HCT116 (cell line): ENCODE measurements around the gene DOC2A. TPM values are rescaled to one million over a fixed set of nuclear protein-coding genes. Genes with fewer than 3 reads are reported as not detected.

Experiments used
- ATAC-seq: fragments of 200-7000 bp; cut with Tn5 transposase; 2 replicates; pipeline ENCODE4 v1.9.1; 2020; ENCODE audit warnings: mild to moderate bottlenecking, moderate library complexity
- BruUV-seq: library from RNA; stranded (reverse); fragments of 400-500 nt; replicated peaks from 2 replicates; lab custom pipeline; 2021; lab: Mats Ljungman, UMichigan
- CTCF ChIA-PET: fragments of 300-600 bp; sonication (Branson Sonifier 250); formaldehyde crosslinking; loops from one replicate; lab custom pipeline; 2021; ENCODE audit warnings: antibody characterized with exemption; lab: Charles Lee
- POLR2A ChIA-PET: fragments of 300-600, 350-600 bp; sonication (Branson Sonifier 250); formaldehyde crosslinking; loops from one replicate; lab custom pipeline; 2021; ENCODE audit warnings: antibody characterized with exemption; lab: Charles Lee
- RAD21 ChIA-PET, 2 experiments: fragments of 300-600 bp; sonication (Branson Sonifier 250); formaldehyde crosslinking; loops; one replicate each; lab custom pipeline; 2023; ENCODE audit warnings: low total read pairs in 2 of 2; ENCODE audit not compliant: uncharacterized antibody in 2 of 2, unreplicated experiment in 2 of 2, low non-redundant PET in 1 of 2; lab: Charles Lee
- DNase-seq: peaks from one replicate; pipeline ENCODE4 v3.0.0-alpha.2; 2010; ENCODE audit warnings: low read depth, low spot score
- H2AFZ ChIP-seq: fragments of 200-600 bp; shearing (Covaris generic), sonication (generic); 2 replicates; pipeline ENCODE4 v1.6.1; 2017; ENCODE audit warnings: low read depth, mixed run types, mixed read lengths, antibody characterized with exemption, low read length; ENCODE audit not compliant: poor library complexity, severe bottlenecking
- H3K27ac ChIP-seq: 2 replicates; pipeline ENCODE4 v1.5.1; 2012; ENCODE audit warnings: low read depth, low read length
- H3K27me3 ChIP-seq: fragments of 200-600 bp; sonication (generic); 2 replicates; pipeline ENCODE4 v1.6.1; 2016; ENCODE audit warnings: mixed run types, low read length, mixed read lengths; ENCODE audit not compliant: insufficient read depth
- H3K36me3 ChIP-seq, 2 experiments: fragments of 200-500 bp in 1 of 2; fragments of 200-600 bp in 1 of 2; sonication (Bioruptor generic) in 1 of 2; sonication (generic) in 1 of 2; 2 replicates each; pipeline versions ENCODE4 v1.5.1 to v1.6.1; 2014 to 2016; ENCODE audit warnings: low read length in 2 of 2, inconsistent platforms in 1 of 2, mixed read lengths in 1 of 2, mixed run types in 1 of 2; ENCODE audit not compliant: insufficient read depth in 2 of 2, control insufficient read depth in 1 of 2
- H3K4me1 ChIP-seq, 2 experiments: fragments of 200-600 bp in 1 of 2; sonication (generic) in 1 of 2; 2 replicates each; pipeline versions ENCODE4 v1.5.1 to v1.6.1; 2012 to 2017; ENCODE audit warnings: low read length in 2 of 2, inconsistent platforms in 1 of 2, mild to moderate bottlenecking in 1 of 2, mixed read lengths in 1 of 2, mixed run types in 1 of 2, moderate library complexity in 1 of 2; ENCODE audit not compliant: insufficient read depth in 2 of 2, control insufficient read depth in 1 of 2
- H3K4me2 ChIP-seq: fragments of 200-600 bp; sonication (generic); 2 replicates; pipeline ENCODE4 v1.6.1; 2017; ENCODE audit warnings: mixed run types, low read length, mixed read lengths
- H3K4me3 ChIP-seq, 2 experiments: fragments of 200-600 bp in 1 of 2; sonication (generic) in 1 of 2; replicated peaks in 1 of 2; 2 replicates each; pipeline ENCODE4 v1.5.1; 2011 to 2016; ENCODE audit warnings: low read length in 2 of 2, control low read depth in 1 of 2, low read depth in 1 of 2, mild to moderate bottlenecking in 1 of 2, mixed read lengths in 1 of 2, mixed run types in 1 of 2
- H3K79me2 ChIP-seq: fragments of 200-600 bp; sonication (generic); 2 replicates; pipeline ENCODE4 v1.6.1; 2017; ENCODE audit warnings: mild to moderate bottlenecking, mixed run types, low read length, moderate library complexity, mixed read lengths; ENCODE audit not compliant: insufficient read depth
- H3K9ac ChIP-seq: fragments of 200-600 bp; sonication (generic); 2 replicates; pipeline ENCODE4 v1.6.1; 2016; ENCODE audit warnings: low read length, mixed read lengths
- H3K9me2 ChIP-seq: fragments of 200-600 bp; sonication (generic), shearing (Covaris generic); 2 replicates; pipeline ENCODE4 v1.6.1; 2017; ENCODE audit warnings: mixed run types, mild to moderate bottlenecking, moderate library complexity; ENCODE audit not compliant: insufficient read depth
- H3K9me3 ChIP-seq, 2 experiments: fragments of 200-500 bp in 1 of 2; fragments of 200-600 bp in 1 of 2; sonication (Bioruptor generic) in 1 of 2; sonication (generic) in 1 of 2; 2 replicates each; pipeline ENCODE4 v1.6.1; 2014 to 2017; ENCODE audit warnings: low read length in 2 of 2, mixed read lengths in 2 of 2, inconsistent platforms in 1 of 2, low read depth in 1 of 2, mild to moderate bottlenecking in 1 of 2, mixed run types in 1 of 2, moderate library complexity in 1 of 2; ENCODE audit not compliant: control insufficient read depth in 1 of 2, insufficient read depth in 1 of 2
- H4K20me1 ChIP-seq: fragments of 200-600 bp; sonication (generic), shearing (Covaris generic); 2 replicates; pipeline ENCODE4 v1.6.1; 2017; ENCODE audit warnings: mixed run types, mild to moderate bottlenecking, moderate library complexity; ENCODE audit not compliant: insufficient read depth
- CTCF ChIP-seq, 3 experiments: fragments of 200-600 bp in 1 of 3; sonication (generic) in 1 of 3; IDR thresholded peaks in 2 of 3; conservative IDR thresholded peaks in 1 of 3; 2 replicates each; pipeline ENCODE4 v1.5.1; 2012 to 2017; ENCODE audit warnings: low read depth in 2 of 3, low read length in 2 of 3, antibody characterized with exemption in 1 of 3, borderline replicate concordance in 1 of 3, control low read depth in 1 of 3, mild to moderate bottlenecking in 1 of 3, mixed read lengths in 1 of 3, mixed run types in 1 of 3, moderate library complexity in 1 of 3; ENCODE audit not compliant: insufficient read depth in 1 of 3
- EGR1 ChIP-seq: IDR thresholded peaks from 2 replicates; pipeline ENCODE4 v1.6.1; 2012; ENCODE audit warnings: low read depth
- ELF1 ChIP-seq: IDR thresholded peaks from 2 replicates; pipeline ENCODE4 v1.6.1; 2012; ENCODE audit warnings: low read depth, borderline replicate concordance
- JUND ChIP-seq: IDR thresholded peaks from 2 replicates; pipeline ENCODE4 v1.6.1; 2012
- MAX ChIP-seq: IDR thresholded peaks from 2 replicates; pipeline ENCODE4 v1.6.1; 2012
- POLR2A ChIP-seq: IDR thresholded peaks from 2 replicates; pipeline ENCODE4 v1.7.0; 2011; ENCODE audit warnings: borderline replicate concordance; ENCODE audit not compliant: insufficient read depth, insufficient read length; ENCODE audit errors: extremely low read depth
- POLR2AphosphoS5 ChIP-seq: IDR thresholded peaks from 2 replicates; pipeline ENCODE4 v1.6.1; 2011; ENCODE audit warnings: mild to moderate bottlenecking, low read depth, low read length, moderate library complexity
- SP1 ChIP-seq: IDR thresholded peaks from 2 replicates; pipeline ENCODE4 v1.6.1; 2012; ENCODE audit warnings: low read depth
- TCF7L2 ChIP-seq: IDR thresholded peaks from 2 replicates; pipeline ENCODE4 v1.7.0; 2011; ENCODE audit warnings: borderline replicate concordance, inconsistent platforms; ENCODE audit not compliant: insufficient read depth, insufficient read length; ENCODE audit errors: extremely low read depth
- YY1 ChIP-seq: IDR thresholded peaks from 2 replicates; pipeline ENCODE4 v1.6.1; 2011; ENCODE audit warnings: low read length, low read depth, moderate library complexity, mild to moderate bottlenecking; ENCODE audit not compliant: insufficient replicate concordance; ENCODE audit errors: extremely low read depth
- ZBTB33 ChIP-seq: IDR thresholded peaks from 2 replicates; pipeline ENCODE4 v1.6.1; 2011; ENCODE audit warnings: mild to moderate bottlenecking, low read length, moderate library complexity; ENCODE audit not compliant: insufficient replicate concordance; ENCODE audit errors: extremely low read depth
- ZFX ChIP-seq: fragments of 450-650 bp; IDR thresholded peaks from 2 replicates; pipeline ENCODE4 v1.6.1; 2017
- ZNF274 ChIP-seq: fragments of 200-500 bp; sonication (Bioruptor generic); IDR thresholded peaks from 2 replicates; pipeline ENCODE4 v1.6.1; 2014; ENCODE audit warnings: mild to moderate bottlenecking, low read depth, low read length, inconsistent platforms
- intact Hi-C: fragments of 100-400 bp; cut with micrococcal nuclease; formaldehyde crosslinking; loops from 2 replicates; pipeline ENCODE4 v1.10.0; 2022
- total RNA-seq: library from RNA; stranded (reverse); gene quantifications from one replicate; pipeline ENCODE4 v1.2.1, GENCODE V29; 2021; ENCODE audit not compliant: unreplicated experiment

DOC2A gene
- total RNA-seq, 1 experiment from 2014 or later: 17.3 TPM

DNA sequence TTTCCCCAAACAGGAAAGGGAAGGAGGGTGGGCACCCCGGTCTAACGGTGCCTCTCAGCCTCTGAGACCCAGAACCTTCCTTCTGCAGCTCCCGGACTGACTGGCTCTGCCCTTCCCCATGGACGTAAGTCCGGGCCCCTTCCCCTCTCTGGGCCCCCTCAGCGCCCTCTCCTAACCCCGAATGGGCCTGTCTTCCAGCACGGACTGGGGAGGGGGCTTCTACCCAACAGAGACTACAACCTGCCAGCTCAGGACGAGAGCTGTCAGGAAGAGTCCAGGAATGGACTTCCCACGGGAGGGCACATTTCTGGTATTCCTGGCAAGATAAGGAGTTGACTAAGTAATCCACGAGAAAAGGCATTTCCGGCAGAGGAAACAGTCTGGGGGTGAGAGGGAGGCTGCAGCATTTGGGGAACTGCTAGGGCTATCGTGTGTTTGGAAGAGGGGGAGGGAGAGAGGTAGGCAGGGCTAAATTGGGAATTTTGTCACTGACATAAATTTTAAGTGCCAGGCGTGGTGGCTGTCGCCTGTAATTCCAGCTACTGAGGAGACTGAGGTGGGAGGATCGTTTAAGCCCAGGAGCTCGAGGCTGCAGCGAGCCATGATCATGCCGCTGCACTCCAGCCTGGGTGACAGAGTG lies 42.7 kb upstream of the DOC2A start:
- CTCF ChIA-PET: interaction anchor here (0.6 to 1.2 kb wide), 3 partner anchors 21 to 33 kb away, joined by 3 to 4 read pairs (median 3); no protein-coding TSS in a partner anchor

DNA sequence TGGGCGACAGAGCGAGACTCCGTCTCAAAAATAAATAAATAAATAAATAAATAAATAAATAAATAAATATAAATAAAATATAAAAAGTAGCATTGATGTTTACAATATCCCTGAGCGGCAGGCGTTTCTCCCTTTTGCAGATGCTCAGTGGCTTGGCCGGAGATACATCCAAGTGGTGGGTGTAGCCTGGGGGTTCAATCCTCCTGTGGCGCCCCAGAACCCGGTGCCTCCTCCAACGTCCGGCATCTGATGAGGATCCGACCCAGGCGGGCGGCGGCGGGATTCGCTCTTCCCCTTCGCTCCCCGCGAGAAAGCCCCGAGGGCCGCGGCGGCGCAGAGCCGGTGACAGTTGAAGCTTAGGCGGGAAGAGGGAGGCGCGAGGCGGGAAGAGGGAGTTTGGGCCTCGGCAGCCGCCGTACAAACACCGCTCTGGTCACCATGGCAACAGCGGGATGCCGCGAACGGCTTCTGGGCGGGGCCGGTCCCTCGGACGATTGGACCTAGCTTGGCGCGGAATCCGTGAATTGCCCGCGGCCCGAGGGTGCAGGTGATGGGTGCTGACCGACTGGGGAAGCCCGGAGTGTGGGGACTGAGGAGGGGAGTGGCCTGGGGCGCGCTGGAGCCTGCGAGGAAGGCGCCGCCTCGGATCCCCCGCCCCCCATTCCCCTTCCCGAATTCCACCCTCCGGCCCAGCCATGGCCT lies 42.0 kb upstream of the DOC2A start:
- BruUV-seq: no TSS peak
- peak overlapping the region; percentile 82 for H3K9ac ChIP-seq
- H3K9me2 ChIP-seq: no peaks in the 10 kb centered on the region
- H3K79me2 ChIP-seq: peaks cover 7% of the 10 kb centered on the region
- no peaks in the 10 kb centered on the region for H3K9me3 ChIP-seq
- peaks cover 8 to 41% of the 10 kb centered on the region in 2 experiments; a peak in 3 of 4 replicates for H3K4me1 ChIP-seq
- peak overlapping the region; percentile 81 to 93 for H3K4me3 ChIP-seq
- intact Hi-C loops: no loop called here
- peak overlapping the region; percentile 72 for H3K27ac ChIP-seq
- ATAC-seq (peak; percentile 79), DNase-seq (peak; percentile 85)
- H3K4me2 ChIP-seq: peak overlapping the region; percentile 100
- H2AFZ ChIP-seq: peak overlapping the region; percentile 95
- H3K27me3 ChIP-seq: no peaks in the 10 kb centered on the region
- ChIA-PET CTCF (interaction anchor here (0.5 to 1.2 kb wide), 3 partner anchors 21 to 40 kb away, joined by 3 to 4 read pairs (median 4); no protein-coding TSS in a partner anchor), RAD21 (no interaction called here), POLR2A (interaction anchor here (1.8 kb wide), 1 partner anchor 12 kb away, joined by 13 read pairs; the partner anchor contains the start of gene ALDOA)
- H3K36me3 ChIP-seq: no peaks in the 10 kb centered on the region
- H4K20me1 ChIP-seq: no peaks in the 10 kb centered on the region
- TF ChIP-seq CTCF (IDR thresholded peaks at IDR 0.05 in 2 of 3, conservative IDR thresholded peaks at IDR 0.05 in 1 of 3; ENCODE audit: borderline replicate concordance in 1 of 3, insufficient read depth in 1 of 3, low read depth in 2 of 3, low read length in 2 of 3) (no peak), POLR2A (no peak), SP1 (peak; percentile 79), POLR2AphosphoS5 (peak; percentile 51), TCF7L2 (no peak), YY1 (no peak), ZFX (peak; percentile 40; the same call in 1 of the 2 replicates), MAX (peak; percentile 100), EGR1 (0 out of 2 replicates have a peak, but pooled peaks have one; percentile 19), ZBTB33 (peak; percentile 73)

More for the DNA sequence above, 42.7 kb upstream of the DOC2A start:
- ChIA-PET RAD21 (no interaction called here), POLR2A (interaction anchor here (1.8 kb wide), 1 partner anchor 12 kb away, joined by 13 read pairs; the partner anchor contains the start of gene ALDOA)
- Histone ChIP-seq H3K79me2 (peaks cover 7% of the 10 kb centered on the region), H3K4me1 (peaks cover 6 to 37% of the 10 kb centered on the region in 2 experiments; a peak in 3 of 4 replicates), H3K4me3 (peak overlapping the region; percentile 81 to 93), H2AFZ (no peak overlapping the region), H4K20me1 (no peaks in the 10 kb centered on the region), H3K27me3 (no peaks in the 10 kb centered on the region), H3K9me3 (no peaks in the 10 kb centered on the region), H3K9me2 (no peaks in the 10 kb centered on the region), H3K36me3 (no peaks in the 10 kb centered on the region), H3K27ac (peak overlapping the region; percentile 72)
- BruUV-seq: TSS peak; percentile 75
- ATAC-seq: peak; percentile 35
- TF ChIP-seq JUND (no peak), ZNF274 (no peak), ELF1 (no peak), ZFX (0 out of 2 replicates have a peak, but pooled peaks have one; percentile 7), TCF7L2 (no peak)
- TF ChIP-seq, all 23 proteins: peak for 1
- H3K4me2 ChIP-seq: peak overlapping the region; percentile 100
- no peak for DNase-seq
- H3K9ac ChIP-seq: peak overlapping the region; percentile 82
- intact Hi-C loops: no loop called here
